ENCODE results near the gene ZFHX2. TPM values are rescaled to one million over a fixed set of nuclear protein-coding genes. Genes with fewer than 3 reads are reported as not detected.

Gene ZFHX2
- total RNA-seq: 0.09 and 0.11 TPM in 2 replicates

DNA sequence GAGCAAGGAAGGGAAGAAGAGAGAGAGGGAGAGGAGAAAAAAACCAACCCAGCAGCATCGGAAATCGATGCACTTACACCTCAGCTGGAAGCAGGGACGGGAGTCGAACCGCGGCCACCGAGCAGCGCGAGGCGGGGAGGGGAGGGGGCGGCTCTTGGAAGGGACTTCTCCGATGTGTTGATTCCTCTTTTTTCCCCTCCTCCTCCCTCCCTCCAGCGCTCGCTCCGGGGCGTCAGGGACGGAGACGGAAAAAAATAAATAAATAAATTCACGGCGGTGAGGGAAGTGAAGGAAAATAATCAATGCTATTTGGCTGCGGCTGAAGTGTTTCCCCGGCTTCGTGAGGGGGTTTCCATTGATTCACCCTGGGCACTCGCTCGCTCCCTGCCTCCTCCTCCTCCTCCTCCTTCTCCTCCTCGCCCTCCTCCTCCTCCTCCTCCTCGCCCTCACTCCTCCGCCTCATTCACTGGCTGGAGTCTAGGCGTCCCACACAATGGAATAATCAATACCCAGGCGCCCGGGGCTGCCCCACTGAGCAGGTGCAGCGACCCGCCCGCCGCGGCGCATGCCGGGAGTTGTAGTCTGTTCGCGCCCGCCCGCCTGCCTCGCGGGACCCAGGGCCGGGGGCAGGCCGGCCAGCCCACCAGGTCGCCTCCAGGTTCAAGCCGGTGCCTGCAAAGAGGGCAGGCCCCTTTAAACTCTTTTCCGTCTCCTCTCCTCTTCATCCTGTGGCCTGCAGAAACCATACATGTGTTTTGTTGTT lies at the start of gene ZFHX2:
ZFHX2 (minus strand) TSS at position 500 of the 763 bp plus-strand sequence. CDS start 16,440 bp downstream, outside the sequence.

DNA sequence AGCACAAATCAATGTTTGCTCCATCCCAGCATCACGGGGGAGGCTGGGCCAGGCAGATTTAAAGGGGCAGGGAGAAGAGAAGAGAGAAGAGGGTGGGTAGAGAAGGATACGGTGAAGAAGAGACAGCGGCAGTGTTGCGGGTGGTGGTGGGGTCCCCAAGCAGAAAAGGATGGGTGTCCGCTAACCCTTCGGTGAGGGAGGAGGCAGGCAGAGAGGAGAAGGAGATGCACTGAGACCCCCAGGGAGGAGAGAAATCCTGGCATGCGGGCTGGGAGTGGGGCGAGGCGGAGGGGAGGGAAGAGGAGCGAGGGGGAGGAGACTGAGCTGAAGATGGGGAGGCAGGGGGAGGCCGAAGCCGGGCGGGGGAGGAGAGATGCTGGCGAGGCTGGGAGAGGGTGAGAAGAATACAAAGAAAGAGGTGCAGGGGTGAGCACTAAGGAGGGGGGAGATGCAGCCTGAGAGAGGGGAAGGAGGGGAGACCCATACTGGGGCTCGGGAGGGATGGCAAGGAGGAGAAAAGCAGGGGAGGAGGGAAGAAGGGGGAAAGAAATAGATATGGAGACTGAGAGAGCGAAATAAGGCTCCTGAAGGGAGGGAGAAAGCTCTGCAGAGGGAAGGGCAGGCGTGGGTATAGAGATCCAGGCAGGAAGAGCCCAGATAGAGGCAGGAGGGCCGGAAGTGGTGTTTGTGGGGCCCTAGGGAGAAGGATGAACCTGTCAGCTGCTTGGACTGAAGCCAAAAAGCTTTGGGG lies 27.2 kb upstream of the ZFHX2 start, which contains the start of gene JPH4:
JPH4 (minus strand) TSS at position 231 of the 751 bp plus-strand sequence. CDS start 1,337 bp downstream, outside the sequence.

DNA sequence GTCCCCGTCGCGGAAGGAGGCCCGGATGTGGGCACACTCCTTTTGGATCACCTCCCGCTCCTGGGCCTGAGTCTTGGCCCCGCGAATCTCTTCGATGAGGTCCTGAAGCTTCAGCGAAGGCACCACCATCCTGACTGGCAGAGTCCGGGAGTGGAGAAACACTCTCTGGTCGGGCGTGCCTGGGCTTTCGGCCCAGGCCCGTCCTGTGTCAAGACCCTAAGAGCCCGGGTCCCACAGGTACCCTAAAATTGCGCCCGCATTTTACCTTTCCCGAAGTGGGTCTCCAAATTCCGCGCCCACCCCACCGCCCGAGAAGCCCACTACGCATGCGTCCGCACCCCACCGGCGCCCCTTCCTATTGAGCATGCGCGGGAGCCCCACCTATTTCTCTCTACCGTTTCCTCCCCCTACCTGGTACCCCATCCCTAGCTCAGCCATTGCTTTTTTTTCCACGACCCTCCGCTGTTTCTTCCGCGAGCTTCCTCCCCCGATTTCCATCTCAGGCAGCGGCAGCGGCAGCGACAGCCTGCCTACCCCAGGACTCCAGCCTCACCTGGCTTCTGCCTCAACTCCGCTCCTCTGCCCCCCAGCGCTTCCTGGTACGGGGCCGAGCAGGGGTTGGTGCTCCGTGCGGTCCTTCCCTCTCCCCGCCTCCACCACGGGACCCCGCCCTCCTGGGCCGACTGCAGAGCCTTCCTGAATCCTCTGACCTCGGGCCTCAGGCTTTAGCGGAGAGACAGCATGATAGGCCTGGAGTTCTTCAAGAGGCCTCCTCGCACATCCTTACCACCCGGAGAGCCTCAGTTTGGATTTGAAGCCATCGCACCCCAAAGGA lies 15.8 kb upstream of the ZFHX2 start, which contains the start of gene AP1G2:
AP1G2 (minus strand) TSS at position 606 of the 835 bp plus-strand sequence; CDS start at position 129, 477 bp downstream.

DNA sequence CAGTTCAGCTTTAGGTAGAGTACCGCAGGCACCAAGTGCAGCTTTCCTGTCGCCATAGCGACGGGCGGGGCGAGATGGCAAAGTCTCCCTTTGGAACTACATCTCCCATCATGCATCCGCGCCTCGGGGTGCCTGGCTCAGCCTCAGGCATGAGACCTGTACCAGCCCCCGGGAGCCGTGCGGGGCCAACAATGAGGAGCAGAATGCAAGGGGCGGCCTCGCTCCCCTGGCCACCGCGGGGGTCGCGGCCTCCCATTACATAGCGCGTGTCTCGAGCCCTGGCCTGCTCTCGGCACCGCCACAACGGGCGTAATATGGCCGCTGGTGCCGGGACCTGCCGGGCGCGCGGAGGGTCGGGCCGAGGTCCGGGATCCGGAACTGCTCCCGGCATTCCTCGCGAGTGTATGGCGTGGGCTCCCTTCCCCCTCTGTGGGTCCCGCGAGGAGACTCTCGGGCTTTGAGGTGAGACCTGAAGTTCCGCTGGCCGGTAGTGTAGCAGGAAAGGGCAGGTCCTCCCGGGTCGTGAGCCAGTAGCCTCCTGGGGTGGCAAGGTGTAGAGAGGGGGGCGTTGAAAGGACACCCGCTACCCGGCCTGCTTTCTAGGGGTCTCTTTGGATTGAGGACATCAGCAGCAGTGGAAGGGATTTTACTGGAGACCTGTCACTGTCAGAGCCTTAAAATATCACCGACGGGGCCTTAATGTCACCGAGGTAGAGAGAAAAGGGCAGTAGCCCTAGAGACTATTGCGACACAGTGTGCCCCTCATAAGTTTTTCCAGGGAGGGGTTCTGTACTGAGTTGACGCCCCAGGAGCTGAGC lies 4.5 kb upstream of the ZFHX2 start, which contains the start of gene THTPA:
THTPA (plus strand) TSS at position 390 of the 818 bp plus-strand sequence. CDS start 487 bp downstream, outside the sequence.

Other genes starting within 250 kb of the ZFHX2 start
- 2.8 and 3.5 TPM in 2 replicates for gene PPP1R3E, start 248.9 kb downstream of the ZFHX2 start, total RNA-seq
- gene BCL2L2, start 244.9 kb downstream of the ZFHX2 start, total RNA-seq: 15.3 and 22.5 TPM in 2 replicates
- gene PABPN1, start 230.3 kb downstream of the ZFHX2 start, total RNA-seq: 81.5 and 81.7 TPM in 2 replicates
- 0.11 and 0.17 TPM in 2 replicates for gene SLC22A17, start 198.9 kb downstream of the ZFHX2 start, total RNA-seq
- gene EFS, start 186.6 kb downstream of the ZFHX2 start, total RNA-seq: not detected in 2 replicates
- not detected in 2 replicates for gene IL25, start 179.0 kb downstream of the ZFHX2 start, total RNA-seq
- gene CMTM5, start 174.7 kb downstream of the ZFHX2 start, total RNA-seq: not detected in 2 replicates
- not detected in 2 replicates for gene MYH6, start 143.5 kb downstream of the ZFHX2 start, total RNA-seq
- gene MYH7, start 116.1 kb downstream of the ZFHX2 start, total RNA-seq: not detected in 2 replicates
- gene NGDN, start 82.1 kb downstream of the ZFHX2 start, total RNA-seq: 43.6 and 49.0 TPM in 2 replicates
- 7.2 and 7.4 TPM in 2 replicates for gene THTPA, start 4.5 kb upstream of the ZFHX2 start, total RNA-seq
- gene AP1G2, start 16.0 kb upstream of the ZFHX2 start, total RNA-seq: 24.2 and 30.0 TPM in 2 replicates
- under 0.01 TPM in 1 of 2 replicates, not detected in the other for gene JPH4, start 27.0 kb upstream of the ZFHX2 start, total RNA-seq
- 2.9 and 4.1 TPM in 2 replicates for gene DHRS2, start 84.6 kb upstream of the ZFHX2 start, total RNA-seq

Data from dermis lymphatic vessel endothelial cell (primary cell).